Inflammatory macrophage treated with lipopolysaccharide for 4 hours (primary cell): ENCODE results near the gene OR52M1.

Experiments used
- DNase-seq: peaks from one replicate; pipeline ENCODE4 v3.0.0-alpha.2; 2020

The OR52M1 gene

DNA sequence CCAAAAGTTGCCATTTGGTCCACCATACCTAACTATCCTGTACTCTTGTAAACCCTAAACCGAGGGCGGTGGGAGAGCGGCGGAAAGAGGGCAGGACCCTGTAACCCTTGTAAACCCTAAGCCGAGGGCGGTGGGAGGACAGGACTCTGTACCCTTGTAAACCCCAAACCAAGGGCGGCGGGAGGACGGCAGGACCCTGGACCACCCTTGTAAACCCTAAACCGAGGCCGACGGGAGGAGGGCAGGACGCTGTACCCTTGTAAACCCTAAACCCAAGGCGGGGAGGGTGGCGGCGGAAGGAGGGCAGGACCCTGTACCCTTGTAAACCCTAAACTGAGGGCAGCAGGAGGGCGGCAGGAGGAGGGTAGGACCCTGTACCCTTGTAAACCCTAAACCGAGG lies 24.1 kb downstream of the OR52M1 start:
- no peak for DNase-seq

DNA sequence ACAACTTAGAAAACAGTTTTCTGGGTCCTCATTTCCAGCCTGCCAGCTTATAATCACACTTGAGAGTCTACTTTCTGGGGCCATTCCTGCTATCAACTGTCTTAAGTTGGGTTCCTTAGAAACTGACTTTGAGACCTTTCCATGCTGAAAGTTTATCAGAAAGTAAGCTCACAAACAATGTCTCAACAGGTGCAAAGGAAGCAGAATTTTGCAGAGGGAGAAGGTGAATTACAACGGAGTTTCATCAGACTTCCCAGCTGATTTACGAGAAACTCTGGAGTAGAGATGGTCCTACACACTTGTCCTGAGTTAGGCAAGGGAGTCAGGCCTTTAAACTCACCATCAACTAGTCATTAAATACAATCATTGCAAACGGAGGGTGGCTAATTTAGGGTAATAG lies 31.9 kb downstream of the OR52M1 start:
- DNase-seq, result no peak

DNA sequence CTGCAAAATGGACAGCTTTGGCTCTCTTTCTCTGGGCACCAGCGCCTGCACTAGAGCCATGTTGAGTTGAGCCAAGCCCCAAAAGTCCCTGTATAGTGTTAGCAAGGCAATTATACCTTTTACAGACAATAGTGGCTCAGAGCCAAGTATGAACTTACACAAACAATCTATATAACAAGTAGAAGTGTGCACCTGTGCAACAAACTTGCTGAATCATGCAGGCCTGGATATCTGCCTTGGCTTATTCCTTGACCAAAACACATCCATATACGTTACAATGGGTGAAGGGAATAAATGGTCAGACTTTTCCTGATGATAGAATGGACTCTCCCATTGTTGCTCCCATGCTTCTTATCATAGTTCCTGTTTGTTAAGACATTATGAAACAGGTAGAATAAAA lies 32.8 kb downstream of the OR52M1 start:
- no peak for DNase-seq

DNA sequence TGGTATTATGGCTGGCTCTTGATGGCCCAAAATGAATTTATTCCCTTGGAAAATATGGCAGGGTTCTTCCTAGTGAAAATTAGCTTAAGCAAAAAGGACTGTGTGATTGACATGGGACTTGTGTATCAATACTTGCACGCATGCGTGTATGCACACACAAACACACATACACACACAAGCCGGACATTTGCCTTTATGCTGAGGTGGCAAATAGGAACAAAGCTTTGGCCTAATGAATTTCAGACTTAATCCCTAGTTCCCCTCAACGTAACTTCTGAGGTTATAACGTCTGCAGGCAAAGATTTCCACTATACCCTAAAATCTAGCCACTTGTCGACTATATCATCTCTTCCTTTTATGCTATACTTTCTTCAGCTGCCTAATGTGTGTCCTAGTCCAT lies 33.6 kb downstream of the OR52M1 start:
- DNase-seq, result no peak

DNA sequence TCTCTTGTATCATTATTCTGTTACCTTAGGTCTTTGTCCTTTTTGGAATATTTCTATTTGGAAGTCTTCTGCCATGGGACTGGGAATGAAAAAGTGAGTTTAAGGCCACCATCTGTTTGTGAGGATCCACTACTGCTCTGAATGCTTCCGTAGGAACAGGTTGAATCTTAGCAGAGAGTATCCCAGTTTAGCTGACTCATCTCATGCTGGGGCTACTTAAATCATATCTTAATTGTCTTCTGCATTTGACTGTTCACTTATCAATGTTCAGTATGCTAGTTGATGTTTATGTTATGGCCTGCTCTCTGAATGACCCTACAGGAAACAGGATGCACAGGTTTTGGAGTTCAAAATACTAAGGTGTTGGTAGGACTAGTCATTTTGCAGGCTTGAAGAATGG lies 35.1 kb downstream of the OR52M1 start:
- DNase-seq, result no peak

DNA sequence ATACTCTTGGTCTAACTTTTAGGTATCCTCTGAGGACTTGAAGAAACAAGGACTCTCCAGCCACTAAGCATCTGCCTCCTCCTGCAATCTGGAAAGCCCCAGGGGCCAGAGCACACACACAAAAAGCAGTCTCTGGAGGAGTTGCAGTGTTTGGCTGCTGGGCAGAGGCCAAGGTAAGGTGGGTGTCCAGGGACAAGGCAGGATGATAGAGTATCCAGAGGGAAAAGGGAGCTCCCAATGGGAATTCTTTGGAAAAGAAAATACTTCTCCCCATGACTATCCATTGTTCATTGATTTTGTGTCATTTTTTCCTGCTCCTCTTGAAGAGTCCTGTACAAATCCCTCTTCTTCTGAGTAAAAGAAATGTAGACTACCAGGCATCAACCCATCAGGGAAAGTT lies 36.5 kb downstream of the OR52M1 start, which contains the start of gene OR52I2:
OR52I2 (plus strand) TSS at position 301 of the 400 bp plus-strand sequence.
- no peak for DNase-seq

DNA sequence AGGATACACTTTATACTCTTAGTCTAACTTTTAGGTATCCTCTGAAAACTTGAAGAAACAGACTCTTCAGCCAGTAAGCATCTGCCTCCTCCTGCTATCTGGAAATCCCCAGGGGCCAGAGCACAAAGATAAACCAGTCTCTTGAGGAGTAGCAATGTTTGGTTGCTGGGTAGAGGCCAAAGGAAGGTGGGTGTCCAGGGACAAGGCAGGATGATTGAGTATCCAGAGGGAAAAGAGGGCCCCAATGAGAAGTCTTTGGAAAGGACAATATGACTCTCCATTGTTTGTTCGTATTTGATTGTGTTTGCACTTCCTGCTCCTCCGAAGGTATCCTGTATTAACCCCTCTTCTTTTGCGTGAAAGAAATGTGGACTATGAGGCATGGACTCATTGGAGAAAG lies 44.0 kb downstream of the OR52M1 start:
- DNase-seq, result no peak

DNA sequence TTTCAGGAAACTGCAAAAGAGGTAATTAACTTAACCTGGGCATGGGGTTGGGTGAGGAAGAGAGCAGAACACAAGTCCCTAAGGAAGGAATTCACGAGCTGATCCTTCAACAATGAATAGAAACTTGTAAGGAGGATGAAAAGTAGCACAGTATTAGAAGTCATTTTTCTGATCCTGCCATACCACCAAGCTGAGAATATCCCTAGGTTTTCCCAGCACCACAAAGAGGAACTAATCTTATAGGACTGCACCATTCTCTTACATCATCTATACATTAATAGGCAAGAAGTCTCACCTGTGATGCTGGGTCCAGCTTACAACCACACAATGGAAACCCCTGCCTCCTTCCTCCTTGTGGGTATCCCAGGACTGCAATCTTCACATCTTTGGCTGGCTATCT lies 48.7 kb downstream of the OR52M1 start, which contains the start of gene OR52I1:
OR52I1 (plus strand) TSS at position 301 of the 400 bp plus-strand sequence; CDS start at position 301, 0 bp downstream.
- no peak for DNase-seq
